HepG2 (cell line): ENCODE measurements around the gene PLIN4. TPM values are rescaled to one million over a fixed set of nuclear protein-coding genes. Genes with fewer than 3 reads are reported as not detected.

Experiments
- AHR ChIP-seq: IDR thresholded peaks from 2 replicates; pipeline ENCODE4 v1.6.1; 2018; ENCODE audit warnings: missing genetic modification reagents, missing compliant biosample characterization
- IKZF1 ChIP-seq: fragments of 450-650 bp; IDR thresholded peaks from 2 replicates; pipeline ENCODE4 v1.7.1; 2016
- KLF13 ChIP-seq: sonication (generic); formaldehyde crosslinking; IDR thresholded peaks from 2 replicates; pipeline ENCODE4 v1.4.0; 2020; ENCODE audit warnings: mild to moderate bottlenecking, missing genetic modification reagents
- NRL ChIP-seq: sonication (generic); formaldehyde crosslinking; IDR thresholded peaks from 2 replicates; pipeline ENCODE4 v1.5.0; 2020; ENCODE audit warnings: missing genetic modification reagents, mild to moderate bottlenecking, moderate library complexity, borderline replicate concordance
- POLR2AphosphoS2 ChIP-seq: IDR thresholded peaks from 2 replicates; pipeline ENCODE4 v1.6.1; 2011; ENCODE audit warnings: low read depth, low read length, improper control_type of control experiment
- SOX13 ChIP-seq, 3 experiments: fragments of 450-650 bp in 1 of 3; sonication (generic) in 1 of 3; formaldehyde crosslinking in 1 of 3; IDR thresholded peaks in 2 of 3; conservative IDR thresholded peaks in 1 of 3; 2 replicates each; pipeline versions ENCODE4 v1.5.0 to v1.6.1; 2016 to 2020; ENCODE audit warnings: antibody characterized with exemption in 1 of 3, mild to moderate bottlenecking in 1 of 3, missing compliant biosample characterization in 1 of 3, missing genetic modification reagents in 1 of 3, moderate library complexity in 1 of 3
- ZBTB44 ChIP-seq: sonication (generic); formaldehyde crosslinking; IDR thresholded peaks from 2 replicates; pipeline ENCODE4 v1.4.0; 2020; ENCODE audit warnings: missing genetic modification reagents
- ZNF30 ChIP-seq: sonication (generic); formaldehyde crosslinking; IDR thresholded peaks from 2 replicates; pipeline ENCODE4 v1.5.0; 2020; ENCODE audit warnings: mild to moderate bottlenecking, missing genetic modification reagents
- ZNF318 ChIP-seq: sonication (generic); formaldehyde crosslinking; IDR thresholded peaks from 2 replicates; pipeline ENCODE4 v1.4.0; 2020; ENCODE audit warnings: mild to moderate bottlenecking, missing genetic modification reagents
- ZNF615 ChIP-seq: sonication (generic); formaldehyde crosslinking; IDR thresholded peaks from 2 replicates; pipeline ENCODE4 v1.5.0; 2020; ENCODE audit warnings: mild to moderate bottlenecking, missing genetic modification reagents, borderline replicate concordance
- ZNF788 ChIP-seq: sonication (generic); formaldehyde crosslinking; IDR thresholded peaks from 2 replicates; pipeline ENCODE4 v1.5.0; 2020; ENCODE audit warnings: mild to moderate bottlenecking, missing genetic modification reagents, borderline replicate concordance
- polyA plus RNA-seq, 8 experiments: library from polyadenylated mRNA; depleted of rRNA in 3 of 8; stranded (reverse) in 7 of 8; unstranded in 1 of 8; fragments of >200 nt; fragmentation: Illumina TruSeq in 4 of 8; extraction: Trizol in 4 of 8; gene quantifications; 2 replicates each; pipeline versions ENCODE4 v1.2.1 to v1.2.3, GENCODE V29; 2011 to 2016; ENCODE audit warnings: low read depth in 4 of 8, missing spikeins in 1 of 8, mixed read lengths in 1 of 8; ENCODE audit not compliant: insufficient read depth in 1 of 8
- total RNA-seq, 5 experiments: library from RNA; depleted of rRNA; stranded (reverse); fragments of >200 nt; fragmentation: Illumina TruSeq; extraction: Trizol; gene quantifications; 2 replicates each; pipeline ENCODE4 v1.2.3, GENCODE V29; 2016; ENCODE audit warnings: low read depth in 1 of 5
- TF ChIP-seq, protein P1 (sequence below): sonication (generic); formaldehyde crosslinking; IDR thresholded peaks from 2 replicates; pipeline ENCODE4 v1.8.1; 2022; ENCODE audit warnings: low read depth, mild to moderate bottlenecking, missing genetic modification reagents

Gene PLIN4
- total and polyA plus RNA-seq, 2 of the 13 experiments (the other 11 are each of a cell fraction or from before 2014, with no cell fraction given): 1.1 to 1.3 TPM

DNA sequence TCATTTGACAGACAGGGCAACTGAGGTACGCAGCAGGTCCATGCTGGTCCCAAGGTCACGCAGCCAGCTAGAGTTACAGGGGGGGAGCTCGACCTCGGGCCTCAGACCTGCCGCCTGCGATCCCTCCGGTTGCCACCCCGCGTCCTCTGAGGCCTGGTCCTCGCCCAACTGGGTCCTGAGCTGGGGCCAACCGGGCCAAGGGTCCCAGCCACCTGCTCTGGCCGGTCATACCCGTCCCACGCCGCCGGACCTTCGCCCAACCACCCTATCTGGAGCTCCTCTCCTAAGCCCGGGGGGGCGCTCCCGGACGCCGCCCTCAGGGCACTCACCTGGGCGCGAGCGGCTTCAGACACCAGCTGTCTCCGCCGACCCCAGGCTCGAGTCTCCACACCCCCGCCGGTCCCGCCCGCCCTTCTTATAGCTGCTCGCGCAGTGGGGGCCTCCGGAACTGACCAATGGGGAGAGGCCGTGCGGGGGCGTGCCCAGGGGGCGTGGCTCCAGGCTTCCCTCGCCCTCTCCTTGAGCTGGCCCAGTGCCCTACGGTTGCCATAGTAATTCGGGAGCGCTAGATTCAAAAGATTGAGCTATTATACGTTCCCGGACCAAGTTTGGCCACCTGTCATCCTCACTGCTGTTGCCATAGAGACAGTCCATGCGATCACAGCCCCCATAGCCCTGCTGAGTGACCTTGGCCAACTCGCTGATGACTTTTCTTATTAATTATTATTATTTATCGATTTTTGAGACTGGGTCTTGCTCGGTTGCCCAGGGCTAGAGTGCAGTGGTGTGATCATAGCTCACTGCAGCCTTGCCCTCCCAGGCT is 16.8 kb upstream of the PLIN4 start, which contains the start of gene PLIN5 (continued):
- no peak for TF ChIP-seq ZNF318 (CRISPR knock-in tag)
- no peak for TF ChIP-seq AHR
- TF ChIP-seq ZNF30: no peak
- 0 out of 2 replicates have a peak, but pooled peaks have one; percentile 55 for TF ChIP-seq NRL
- TF ChIP-seq ZNF615: no peak
- TF ChIP-seq ZNF788 (CRISPR knock-in tag): peak; percentile 47; the same call in 1 of the 2 replicates
- TF ChIP-seq POLR2AphosphoS2: no peak
- no peak for TF ChIP-seq KLF13 (CRISPR knock-in tag)
- TF ChIP-seq, protein P1, sequence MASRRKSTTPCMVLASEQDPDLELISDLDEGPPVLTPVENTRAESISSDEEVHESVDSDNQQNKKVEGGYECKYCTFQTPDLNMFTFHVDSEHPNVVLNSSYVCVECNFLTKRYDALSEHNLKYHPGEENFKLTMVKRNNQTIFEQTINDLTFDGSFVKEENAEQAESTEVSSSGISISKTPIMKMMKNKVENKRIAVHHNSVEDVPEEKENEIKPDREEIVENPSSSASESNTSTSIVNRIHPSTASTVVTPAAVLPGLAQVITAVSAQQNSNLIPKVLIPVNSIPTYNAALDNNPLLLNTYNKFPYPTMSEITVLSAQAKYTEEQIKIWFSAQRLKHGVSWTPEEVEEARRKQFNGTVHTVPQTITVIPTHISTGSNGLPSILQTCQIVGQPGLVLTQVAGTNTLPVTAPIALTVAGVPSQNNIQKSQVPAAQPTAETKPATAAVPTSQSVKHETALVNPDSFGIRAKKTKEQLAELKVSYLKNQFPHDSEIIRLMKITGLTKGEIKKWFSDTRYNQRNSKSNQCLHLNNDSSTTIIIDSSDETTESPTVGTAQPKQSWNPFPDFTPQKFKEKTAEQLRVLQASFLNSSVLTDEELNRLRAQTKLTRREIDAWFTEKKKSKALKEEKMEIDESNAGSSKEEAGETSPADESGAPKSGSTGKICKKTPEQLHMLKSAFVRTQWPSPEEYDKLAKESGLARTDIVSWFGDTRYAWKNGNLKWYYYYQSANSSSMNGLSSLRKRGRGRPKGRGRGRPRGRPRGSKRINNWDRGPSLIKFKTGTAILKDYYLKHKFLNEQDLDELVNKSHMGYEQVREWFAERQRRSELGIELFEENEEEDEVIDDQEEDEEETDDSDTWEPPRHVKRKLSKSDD (CRISPR knock-in tag): no peak
- no peak for TF ChIP-seq ZBTB44 (CRISPR knock-in tag)
- no peak; the same call in 1 of the 2 replicates for TF ChIP-seq SOX13 (IDR thresholded peaks at IDR 0.05)
- no peak; a peak in 1 of 4 replicates for TF ChIP-seq SOX13 (CRISPR knock-in tag; conservative IDR thresholded peaks at IDR 0.05 in 1 of 2, IDR thresholded peaks at IDR 0.05 in 1 of 2)
- no peak for TF ChIP-seq IKZF1
